HUES48 (cell line): ENCODE measurements around the gene FLNA.
"Not testable (repeated sequence)": the region's sequence is repeated elsewhere in the genome, so short reads cannot be mapped to it uniquely, and the experiment has no call there.

Source experiments
- H3K27ac ChIP-seq: one replicate; pipeline ENCODE4 v1.7.0; 2013; ENCODE audit warnings: low read depth, low read length, inconsistent platforms
- H3K27me3 ChIP-seq: 2 replicates; pipeline ENCODE4 v1.6.1; 2013; ENCODE audit warnings: mild to moderate bottlenecking, low read length; ENCODE audit not compliant: control insufficient read depth, insufficient read depth
- H3K36me3 ChIP-seq: 2 replicates; pipeline ENCODE4 v1.6.1; 2013; ENCODE audit warnings: low read length; ENCODE audit not compliant: control insufficient read depth, insufficient read depth
- H3K4me1 ChIP-seq: 2 replicates; pipeline ENCODE4 v1.6.1; 2013; ENCODE audit warnings: mild to moderate bottlenecking, low read length; ENCODE audit not compliant: control insufficient read depth, insufficient read depth
- H3K4me3 ChIP-seq: 2 replicates; pipeline ENCODE4 v1.5.1; 2013; ENCODE audit warnings: mild to moderate bottlenecking, low read depth, low read length
- H3K9ac ChIP-seq: 2 replicates; pipeline ENCODE4 v1.6.1; 2013; ENCODE audit warnings: mild to moderate bottlenecking, low read depth, low read length, moderate library complexity
- H3K9me3 ChIP-seq: 2 replicates; pipeline ENCODE4 v1.6.1; 2013; ENCODE audit warnings: low read length; ENCODE audit not compliant: control insufficient read depth, insufficient read depth

Gene FLNA

GRCh38 chrX:154408659-154409221 lies 34.3 kb upstream of the FLNA start:
- H3K4me3 ChIP-seq, result peak overlapping the region; percentile 42; the same call in 1 of the 2 replicates
- peaks cover 32% of the 10 kb centered on the region for H3K9me3 ChIP-seq
- no peaks in the 10 kb centered on the region for H3K27me3 ChIP-seq
- peaks cover 4% of the 10 kb centered on the region; the same call in 1 of the 2 replicates for H3K36me3 ChIP-seq
- no peak overlapping the region for H3K9ac ChIP-seq
- H3K4me1 ChIP-seq, result no peaks in the 10 kb centered on the region
- peak overlapping the region; percentile 69 for H3K27ac ChIP-seq

GRCh38 chrX:154404625-154405192 lies 30.3 kb upstream of the FLNA start:
- H3K4me3 ChIP-seq, result no peak overlapping the region
- peaks cover 10% of the 10 kb centered on the region for H3K36me3 ChIP-seq
- H3K4me1 ChIP-seq, result no peaks in the 10 kb centered on the region
- H3K27ac ChIP-seq, result no peak overlapping the region
- no peaks in the 10 kb centered on the region for H3K27me3 ChIP-seq
- H3K9ac ChIP-seq, result no peak overlapping the region
- H3K9me3 ChIP-seq, result peaks cover 24% of the 10 kb centered on the region

GRCh38 chrX:154403858-154404257 lies 29.4 kb upstream of the FLNA start:
- Histone ChIP-seq H3K9me3 (peaks cover 31% of the 10 kb centered on the region), H3K36me3 (peaks cover 19% of the 10 kb centered on the region), H3K4me1 (no peaks in the 10 kb centered on the region), H3K27ac (no peak overlapping the region), H3K9ac (no peak overlapping the region), H3K27me3 (no peaks in the 10 kb centered on the region), H3K4me3 (no peak overlapping the region)

- Histone ChIP-seq H3K36me3 (peaks cover 20% of the 10 kb centered on the region), H3K27me3 (no peaks in the 10 kb centered on the region), H3K27ac (no peak overlapping the region), H3K4me1 (no peaks in the 10 kb centered on the region), H3K4me3 (no peak overlapping the region), H3K9ac (no peak overlapping the region), H3K9me3 (peaks cover 26% of the 10 kb centered on the region)
Observed at GRCh38 chrX:154403192-154403591, 28.8 kb upstream of the FLNA start.

- H3K9ac ChIP-seq, result no peak overlapping the region
- H3K27ac ChIP-seq, result no peak overlapping the region
- H3K36me3 ChIP-seq, result peaks cover 20% of the 10 kb centered on the region
- H3K27me3 ChIP-seq, result no peaks in the 10 kb centered on the region
- peaks cover 25% of the 10 kb centered on the region for H3K9me3 ChIP-seq
- no peak overlapping the region for H3K4me3 ChIP-seq
- H3K4me1 ChIP-seq, result no peaks in the 10 kb centered on the region
Observed at GRCh38 chrX:154402622-154403127, 28.2 kb upstream of the FLNA start.

GRCh38 chrX:154401918-154402621 lies 27.6 kb upstream of the FLNA start:
- H3K27me3 ChIP-seq, result no peaks in the 10 kb centered on the region
- H3K27ac ChIP-seq, result peak overlapping the region; percentile 96
- H3K4me1 ChIP-seq, result no peaks in the 10 kb centered on the region
- no peak overlapping the region for H3K9ac ChIP-seq
- no peak overlapping the region for H3K4me3 ChIP-seq
- H3K9me3 ChIP-seq, result peaks cover 25% of the 10 kb centered on the region
- peaks cover 20% of the 10 kb centered on the region for H3K36me3 ChIP-seq

- no peak overlapping the region for H3K4me3 ChIP-seq
- peaks cover 20% of the 10 kb centered on the region for H3K36me3 ChIP-seq
- H3K27me3 ChIP-seq, result no peaks in the 10 kb centered on the region
- no peaks in the 10 kb centered on the region for H3K4me1 ChIP-seq
- H3K27ac ChIP-seq, result peak overlapping the region; percentile 96
- no peak overlapping the region for H3K9ac ChIP-seq
- peaks cover 25% of the 10 kb centered on the region for H3K9me3 ChIP-seq
Observed at GRCh38 chrX:154401045-154401799, 26.8 kb upstream of the FLNA start.

- H3K27ac ChIP-seq, result peak overlapping the region; percentile 96
- peaks cover 20% of the 10 kb centered on the region for H3K36me3 ChIP-seq
- 0 out of 2 replicates have a peak overlapping the region, but pooled peaks have one; percentile 96 for H3K9ac ChIP-seq
- peaks cover 25% of the 10 kb centered on the region for H3K9me3 ChIP-seq
- H3K4me1 ChIP-seq, H3K27me3 ChIP-seq, H3K4me3 ChIP-seq: not testable (repeated sequence)
Observed at GRCh38 chrX:154400369-154400817, 26.0 kb upstream of the FLNA start.

- peaks cover 20% of the 10 kb centered on the region for H3K36me3 ChIP-seq
- H3K4me3 ChIP-seq, result peak overlapping the region; percentile 79
- peaks cover 20% of the 10 kb centered on the region for H3K9me3 ChIP-seq
- no peaks in the 10 kb centered on the region for H3K4me1 ChIP-seq
- H3K9ac ChIP-seq, result peak overlapping the region; percentile 96
- H3K27me3 ChIP-seq, result no peaks in the 10 kb centered on the region
- H3K27ac ChIP-seq, result peak overlapping the region; percentile 96
Observed at GRCh38 chrX:154399527-154400368, 25.3 kb upstream of the FLNA start.
